Stimulated activated naive CD4-positive, alpha-beta T cell (primary cell): ENCODE data around the gene FCRL4.

ENCODE experiments used
- DNase-seq, 6 experiments: peaks; one replicate each; lab custom pipeline; 2025; lab: John Stamatoyannopoulos, UW

FCRL4 gene

DNA sequence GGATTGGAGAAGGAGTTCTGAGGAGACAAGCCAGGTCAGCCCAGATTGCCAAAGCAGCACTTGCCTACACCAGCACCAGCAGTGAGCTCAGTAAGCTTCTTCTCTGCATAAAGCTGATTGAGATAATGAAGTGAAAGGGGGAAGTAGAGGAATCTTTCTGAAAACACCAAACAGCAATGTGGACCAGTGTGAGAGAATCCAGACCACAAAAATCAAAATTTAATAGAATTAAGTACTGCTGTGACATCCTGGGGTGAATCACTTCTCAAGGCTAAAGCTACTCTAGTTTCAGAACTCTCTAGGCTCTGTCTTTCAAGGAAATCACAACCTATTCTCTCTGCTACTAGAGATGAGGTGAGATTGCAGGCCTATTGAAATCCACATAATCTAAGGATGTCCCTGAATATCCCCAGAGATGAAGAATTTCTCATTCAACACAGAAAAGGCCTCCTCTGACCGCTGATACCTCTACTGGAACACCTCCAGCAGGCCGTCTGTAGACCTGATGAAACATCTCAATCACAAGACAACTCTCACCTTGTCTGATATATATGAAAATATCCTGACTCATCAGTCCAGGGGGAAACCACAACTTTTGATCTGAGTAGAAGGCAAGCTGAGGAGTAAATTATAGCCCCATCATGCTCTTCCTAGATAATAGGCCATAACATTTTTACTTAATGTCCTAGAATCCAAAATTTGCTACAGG is at the start of gene FCRL4:
Gene FCRL4, minus strand, starts transcription at position 127 of the 709 bp plus-strand sequence. CDS start 141 bp downstream, outside the sequence.
- no peak for DNase-seq

DNA sequence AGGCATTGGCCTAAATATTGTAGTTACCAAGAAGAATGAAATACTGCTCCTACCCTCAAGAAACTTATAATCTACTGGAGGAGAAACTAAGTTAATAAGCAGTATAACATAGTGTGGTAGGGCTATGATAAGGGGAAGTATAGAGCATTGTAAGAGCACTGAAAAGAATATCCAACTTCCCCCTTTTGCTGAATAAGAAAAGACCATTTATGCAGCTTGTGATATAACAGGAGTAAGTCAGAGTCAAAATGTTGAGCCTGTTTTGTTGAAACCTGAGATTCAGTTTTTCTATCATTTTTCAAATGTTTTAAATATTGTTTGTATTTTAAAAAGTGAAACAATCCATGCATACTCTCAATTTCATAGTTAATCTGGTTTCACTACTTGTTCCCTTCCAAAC is 48.3 kb upstream of the FCRL4 start:
- DNase-seq, result no peak

DNA sequence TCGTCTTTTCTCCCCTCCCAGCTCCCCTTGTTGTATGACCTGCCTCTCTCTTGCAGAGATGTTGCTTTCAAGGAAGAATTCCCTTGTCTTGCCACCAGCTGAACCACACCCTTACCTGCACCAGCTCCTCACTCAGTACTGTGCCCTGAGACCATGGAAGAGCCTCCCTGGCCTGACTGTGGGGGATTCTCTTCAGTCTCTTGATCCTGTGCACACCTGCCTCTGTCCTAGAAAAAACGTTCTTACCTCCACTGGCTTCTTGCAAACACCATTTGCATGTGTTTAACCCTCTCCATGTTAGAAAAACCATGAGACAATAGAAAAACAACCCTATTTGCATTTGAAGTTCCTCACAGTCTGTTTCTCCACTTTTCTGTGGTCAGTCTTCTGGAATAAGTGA is 43.3 kb upstream of the FCRL4 start:
- DNase-seq, result no peak

DNA sequence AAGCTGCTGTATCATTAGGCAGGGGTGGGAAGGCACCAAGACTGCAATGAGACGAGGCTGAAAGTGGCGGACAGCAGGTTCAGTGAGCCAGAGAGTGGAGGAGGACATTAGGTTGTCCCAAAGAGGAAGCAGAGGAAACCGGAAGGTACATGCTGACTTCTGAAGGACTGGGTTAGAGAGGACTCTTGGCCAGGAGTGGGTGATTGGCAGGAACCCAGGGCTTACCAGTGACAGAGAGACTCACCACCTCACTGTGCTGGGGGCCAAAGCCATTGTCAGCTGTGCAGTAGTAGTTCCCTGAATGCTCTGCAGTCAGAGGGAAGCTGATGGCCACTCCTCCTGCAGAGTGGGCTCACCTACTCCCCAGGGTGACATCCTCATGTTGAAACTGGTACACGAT is 41.9 kb upstream of the FCRL4 start:
- DNase-seq, result no peak

DNA sequence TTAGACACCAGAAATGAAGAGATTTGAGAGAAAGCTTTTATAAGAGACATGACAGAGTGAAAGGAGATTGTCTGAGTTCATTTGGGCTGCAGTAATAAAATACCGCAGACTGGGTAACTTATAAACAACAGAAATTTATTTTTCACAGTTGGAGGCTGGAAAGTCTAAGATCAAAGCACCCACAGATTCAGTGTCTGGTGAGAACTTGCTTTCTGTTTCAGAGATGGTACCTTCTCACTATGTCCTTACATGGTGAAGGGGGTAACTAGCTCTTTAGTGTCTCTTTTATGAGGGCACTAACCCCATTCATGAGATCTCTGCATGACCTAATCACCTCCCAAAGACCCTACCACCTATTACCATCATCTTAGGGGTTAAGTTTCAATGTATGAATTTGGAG is 30.9 kb upstream of the FCRL4 start:
- DNase-seq, result no peak

DNA sequence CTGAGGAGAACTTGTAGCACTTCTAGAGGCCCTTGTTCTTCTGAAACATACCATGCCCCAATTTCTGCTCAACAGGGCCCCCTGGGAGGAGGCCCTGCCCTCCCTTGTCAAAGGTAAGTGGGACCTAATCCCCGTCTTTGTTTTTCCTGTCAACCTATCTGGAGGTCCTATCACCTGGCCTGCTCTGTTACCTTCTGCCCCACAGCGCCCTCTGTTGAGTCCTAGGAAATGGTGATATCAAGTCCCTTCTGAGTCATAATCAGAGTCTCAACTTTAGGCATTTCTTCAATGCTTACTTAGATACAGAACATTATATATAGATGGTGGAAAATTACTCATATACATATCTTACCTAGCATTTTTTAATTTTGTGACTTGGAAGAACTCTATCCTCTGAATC is 28.2 kb upstream of the FCRL4 start:
- DNase-seq, result no peak

DNA sequence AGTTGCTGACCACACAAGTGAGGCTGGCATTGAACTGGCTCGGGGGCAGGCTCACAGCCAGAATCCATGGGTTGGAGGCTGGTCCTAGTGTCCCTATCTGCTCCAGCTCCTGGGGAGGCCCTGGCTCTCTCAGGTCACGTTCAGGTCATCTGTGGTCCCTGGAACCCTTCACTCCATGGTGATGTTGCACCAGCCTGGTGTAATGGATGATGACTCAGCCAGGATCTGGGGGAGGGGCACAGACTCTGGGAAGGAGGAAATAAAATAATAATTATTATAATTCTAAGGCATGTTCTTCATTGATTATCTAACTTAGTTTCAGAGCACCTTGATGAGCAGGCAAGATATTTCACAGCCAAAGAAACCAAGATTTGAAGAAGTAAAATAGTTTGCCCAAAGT is 26.6 kb upstream of the FCRL4 start:
- DNase-seq, result no peak

DNA sequence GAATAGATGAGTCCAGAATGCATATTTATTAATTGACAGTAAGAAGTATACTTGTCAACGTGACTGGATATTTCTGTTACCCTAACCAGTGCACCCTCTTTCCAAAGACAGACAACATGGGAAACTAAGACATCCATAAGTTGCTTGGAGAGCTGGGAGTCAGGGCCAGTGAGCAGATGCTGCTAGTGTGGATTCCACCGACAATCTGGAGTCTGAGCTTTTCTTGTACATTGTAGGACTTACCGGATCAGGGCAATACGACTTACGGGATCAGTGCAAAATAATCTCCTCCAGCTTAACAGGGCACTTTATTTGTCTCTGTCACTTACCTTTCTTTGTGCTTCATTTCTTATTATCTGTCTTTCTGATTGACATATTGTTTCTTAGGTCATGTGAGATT is 24.6 kb upstream of the FCRL4 start:
- no peak for DNase-seq

DNA sequence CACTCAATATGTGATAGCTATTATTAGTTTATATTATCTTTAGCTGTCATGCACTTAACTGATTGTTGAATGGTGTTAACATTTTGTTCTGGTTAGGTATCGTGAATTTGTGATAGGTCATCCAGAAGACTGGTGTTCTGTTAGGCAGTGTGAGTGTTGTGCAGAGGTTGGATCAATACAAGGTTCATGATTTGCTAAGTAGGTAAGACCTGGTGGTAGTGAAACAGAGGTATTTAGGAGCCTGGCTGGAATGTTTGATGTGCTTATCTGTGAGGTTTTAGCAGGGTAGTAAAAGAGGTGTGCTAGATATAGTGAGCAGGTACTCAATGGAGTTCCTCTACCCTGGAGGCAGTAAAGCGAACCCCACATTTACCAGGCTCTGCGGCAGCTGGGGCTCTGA is 20.3 kb upstream of the FCRL4 start:
- no peak for DNase-seq

DNA sequence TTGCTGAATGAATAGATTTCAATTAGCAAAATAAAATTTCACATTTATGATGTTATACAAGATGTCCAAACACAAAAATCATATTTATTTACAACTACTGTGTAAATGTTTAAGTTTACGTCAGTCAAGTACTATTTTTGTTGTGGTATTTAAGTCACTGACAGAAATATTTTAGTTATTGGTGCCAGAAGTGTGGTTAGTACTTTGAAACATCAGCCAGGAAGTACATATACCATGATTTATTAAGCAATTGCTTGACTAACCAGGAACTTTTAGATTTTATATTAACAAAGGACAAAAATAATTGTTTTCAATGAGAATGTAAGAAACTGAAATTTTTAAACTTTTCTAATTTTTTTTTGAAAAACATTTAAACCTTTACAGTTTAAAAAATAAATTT is 2.4 kb upstream of the FCRL4 start:
- no peak for DNase-seq

DNA sequence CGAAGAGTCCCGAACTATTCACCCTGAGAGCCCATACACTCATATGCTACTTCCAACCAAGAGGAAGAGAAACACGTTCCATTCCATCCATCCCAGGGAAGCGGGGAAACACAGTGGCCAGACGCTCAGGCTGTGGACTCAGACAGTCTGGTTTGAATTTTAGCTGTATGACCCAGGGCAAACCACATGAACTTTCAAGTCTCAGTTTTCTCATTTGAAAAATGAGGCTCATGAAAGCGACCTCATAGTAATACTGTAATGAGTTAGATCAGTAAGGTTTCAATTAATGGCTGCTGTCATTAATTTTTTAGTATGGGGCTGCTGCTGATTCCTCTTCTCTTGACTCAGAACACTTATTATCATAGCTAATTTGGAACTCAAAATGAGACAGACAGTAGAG is 1.5 kb downstream of the FCRL4 start:
- no peak for DNase-seq

DNA sequence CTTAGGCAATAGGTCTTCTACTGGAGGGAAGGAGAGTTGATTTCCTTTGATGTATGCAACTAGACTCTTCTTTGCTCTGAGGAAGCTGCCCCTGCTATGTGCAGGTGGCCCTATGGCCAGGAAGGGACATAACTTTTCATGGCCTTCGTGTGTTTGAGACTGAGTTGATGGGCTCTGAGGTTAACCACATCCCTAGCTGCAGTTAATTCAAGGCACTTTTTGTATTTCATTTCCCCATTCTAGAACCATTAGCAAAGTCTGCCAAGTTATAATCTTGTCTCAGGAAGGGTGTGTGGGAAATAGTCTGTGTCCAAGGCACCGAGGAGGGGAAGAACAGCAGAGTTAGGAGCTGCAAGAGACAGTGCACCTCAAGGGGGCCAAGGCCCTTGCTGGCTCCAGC is 2.5 kb downstream of the FCRL4 start:
- no peak for DNase-seq

DNA sequence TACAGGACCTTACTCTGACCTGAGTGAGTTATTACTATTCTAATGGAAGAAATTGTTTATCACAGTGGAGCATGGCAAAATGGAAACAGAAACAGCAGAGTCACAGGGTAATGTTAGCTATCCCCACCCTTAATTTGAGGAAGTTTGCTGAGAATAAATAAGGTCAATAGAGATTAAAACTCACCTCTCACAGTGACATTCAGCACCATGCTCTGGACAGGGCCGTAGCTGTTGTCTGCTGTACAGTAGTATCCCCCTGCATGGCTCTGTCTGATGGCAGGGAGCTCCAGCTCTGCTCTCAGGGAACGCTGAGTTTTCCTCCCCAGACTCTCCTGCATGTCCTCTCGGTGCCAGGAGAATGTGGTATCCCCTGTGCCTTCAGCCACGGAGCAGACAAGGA is 11.9 kb downstream of the FCRL4 start:
- no peak for DNase-seq

DNA sequence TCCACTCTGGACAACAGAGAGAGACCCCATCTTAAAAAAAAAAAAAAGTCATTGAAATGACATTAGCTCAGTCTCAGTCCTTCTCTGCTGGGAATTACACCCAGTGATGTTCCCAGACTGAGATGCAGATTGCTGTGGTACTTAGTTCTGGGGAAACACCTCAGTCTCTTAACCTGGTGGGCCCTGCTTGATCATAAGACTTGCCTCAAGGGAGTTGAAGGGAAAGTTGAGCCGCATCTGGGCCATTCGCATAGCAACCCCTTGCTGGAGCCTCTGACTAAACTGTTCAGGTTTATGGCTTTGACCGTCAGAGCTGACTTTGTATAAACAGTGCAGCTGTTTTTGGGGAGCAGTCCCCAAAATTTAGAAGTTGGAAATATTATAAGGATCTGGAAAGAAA is 13.4 kb downstream of the FCRL4 start:
- no peak for DNase-seq

DNA sequence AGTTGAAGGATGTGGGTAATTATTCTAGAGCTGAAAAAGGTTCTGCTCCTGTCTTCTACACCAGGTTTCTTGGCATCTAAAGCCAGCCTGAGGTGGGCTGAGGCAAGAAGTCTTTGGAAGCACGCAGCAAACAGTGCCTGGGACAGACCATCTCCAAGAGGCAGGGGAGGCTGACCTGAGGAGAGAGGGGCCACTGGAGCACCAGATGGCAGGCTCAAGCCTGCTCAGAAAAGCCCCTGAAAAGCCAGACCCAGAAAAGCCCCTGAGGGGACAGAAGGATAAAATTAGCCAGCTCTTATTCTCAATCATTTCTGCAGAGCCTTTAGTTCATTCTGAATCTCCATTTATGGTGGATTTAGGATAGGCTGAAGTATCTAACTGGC is 17.1 kb downstream of the FCRL4 start:
- no peak for DNase-seq

DNA sequence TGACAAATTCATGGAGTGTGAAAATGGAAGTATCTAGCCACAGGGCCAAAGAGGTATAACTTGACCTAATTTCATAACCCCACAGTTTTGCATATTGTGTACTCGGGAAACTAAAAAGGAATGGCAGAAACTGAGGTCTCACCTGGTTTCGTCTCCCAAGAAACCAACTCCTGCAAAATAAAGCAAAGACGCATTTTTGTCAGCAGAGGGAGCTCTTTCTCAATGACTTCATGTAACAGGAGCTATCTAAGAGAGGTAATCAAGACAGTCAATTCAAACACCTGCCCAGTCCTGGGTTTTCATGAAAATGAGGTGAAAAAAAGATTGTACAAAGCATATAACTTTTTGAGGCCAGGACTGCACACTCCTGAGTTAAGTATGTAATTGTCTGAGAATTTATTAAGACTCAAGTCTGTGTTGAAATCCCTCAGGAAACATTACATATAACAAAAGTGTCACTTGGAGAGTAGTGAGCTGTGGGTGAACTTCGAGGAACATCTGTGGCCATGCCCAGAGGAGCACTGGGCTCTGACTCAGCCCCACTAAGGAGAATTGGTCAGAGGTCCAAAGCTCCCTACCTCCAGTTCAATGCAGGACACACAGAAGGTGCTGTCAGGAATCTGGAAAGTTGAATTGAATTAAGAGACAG is 17.6 kb downstream of the FCRL4 start:
- DNase-seq, result peak in 2 of 6 experiments; percentile 1 to 26

DNA sequence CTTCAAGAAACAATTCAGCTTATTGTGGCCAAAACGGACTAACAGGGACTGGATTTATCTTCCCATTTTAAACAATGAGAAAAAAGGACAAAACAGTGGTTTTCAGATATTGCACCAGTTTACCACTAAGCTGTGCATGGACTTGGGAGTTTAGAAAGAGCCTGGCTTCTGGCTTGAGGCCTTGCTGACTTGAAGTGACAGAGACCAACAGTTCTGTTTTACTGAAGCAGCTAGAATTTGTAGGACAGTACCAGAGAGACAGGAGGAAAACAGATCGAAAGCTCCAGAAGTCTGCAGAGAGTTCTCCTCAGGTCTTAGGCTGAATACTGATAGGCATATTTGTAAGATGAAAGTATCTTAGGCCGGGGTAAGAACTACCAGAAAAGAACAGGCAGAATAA is 20.5 kb downstream of the FCRL4 start:
- no peak for DNase-seq

DNA sequence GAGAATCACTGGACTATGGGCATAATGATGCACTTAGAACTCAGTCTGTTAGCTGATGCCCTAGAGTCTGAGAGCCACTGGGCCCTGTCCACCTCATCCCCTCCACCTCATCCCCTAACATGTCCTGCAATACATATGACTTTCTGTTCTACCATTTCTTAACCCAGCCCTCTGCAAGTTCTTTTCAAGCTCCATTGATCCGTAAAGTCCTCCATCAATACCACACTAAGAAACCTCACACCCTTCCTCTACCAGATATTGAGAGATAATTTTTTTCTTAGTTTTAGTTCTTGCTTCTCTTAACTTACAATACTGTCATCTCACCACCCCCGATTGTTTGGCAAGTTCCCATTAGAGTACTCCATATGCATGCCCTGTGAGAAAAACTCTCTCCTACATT is 22.1 kb downstream of the FCRL4 start:
- no peak for DNase-seq

DNA sequence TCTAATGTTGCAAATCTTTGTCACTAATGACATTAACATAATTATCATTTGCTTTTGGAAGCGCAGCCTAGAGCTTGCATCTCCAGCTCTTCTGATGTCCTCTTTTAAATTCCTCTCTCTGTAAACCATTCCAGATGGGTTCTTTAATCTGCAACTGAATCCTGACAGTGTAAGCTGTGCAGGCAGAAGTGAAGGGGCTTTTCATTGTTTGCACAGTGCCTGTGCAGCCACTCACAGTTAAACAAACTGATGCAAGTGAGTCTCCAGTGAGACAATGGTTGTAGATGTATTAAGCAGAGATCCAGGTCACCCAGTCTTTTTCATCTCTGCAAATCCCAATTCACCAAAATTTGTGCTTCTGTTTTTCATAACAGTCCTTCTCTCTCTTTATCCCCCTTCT is 23.0 kb downstream of the FCRL4 start:
- DNase-seq, result no peak

DNA sequence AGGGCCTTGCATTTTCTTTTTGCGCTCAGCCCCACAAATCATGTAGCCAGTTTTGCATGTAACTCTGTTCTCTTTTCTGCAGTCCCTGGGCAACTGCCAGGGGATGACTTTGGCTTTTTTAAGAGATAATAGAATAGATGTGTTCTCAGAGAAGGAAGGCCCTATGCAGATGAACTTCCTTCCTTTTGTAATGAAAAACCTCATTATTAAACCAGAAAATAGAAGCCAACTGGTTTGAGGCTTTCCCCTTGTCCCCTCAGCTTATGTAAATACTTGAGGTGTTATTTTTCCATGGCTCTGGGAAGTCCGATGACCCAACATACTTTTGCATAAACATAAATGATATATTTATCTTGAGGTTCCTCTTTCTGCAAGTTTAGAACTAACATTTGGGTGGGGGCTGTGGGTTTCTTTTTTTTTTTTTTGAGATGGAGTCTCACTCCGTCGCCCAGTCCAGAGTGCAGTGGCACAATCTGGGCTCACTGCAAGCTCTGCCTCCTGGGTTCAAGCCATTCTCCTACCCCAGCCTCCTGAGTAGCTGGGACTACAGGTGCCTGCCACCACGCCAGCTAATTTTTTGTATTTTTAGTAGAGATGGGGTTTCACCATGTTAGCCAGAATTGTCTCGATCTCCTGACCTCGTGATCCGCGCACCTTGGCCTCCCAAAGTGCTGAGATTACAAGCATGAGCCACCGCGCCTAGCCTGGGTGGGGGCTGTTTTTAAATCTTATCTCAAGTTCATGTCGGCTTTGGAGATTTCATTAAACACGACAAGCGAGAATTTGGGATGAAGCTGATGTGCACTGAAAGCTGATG is 31.2 kb downstream of the FCRL4 start:
- DNase-seq, result no peak

DNA sequence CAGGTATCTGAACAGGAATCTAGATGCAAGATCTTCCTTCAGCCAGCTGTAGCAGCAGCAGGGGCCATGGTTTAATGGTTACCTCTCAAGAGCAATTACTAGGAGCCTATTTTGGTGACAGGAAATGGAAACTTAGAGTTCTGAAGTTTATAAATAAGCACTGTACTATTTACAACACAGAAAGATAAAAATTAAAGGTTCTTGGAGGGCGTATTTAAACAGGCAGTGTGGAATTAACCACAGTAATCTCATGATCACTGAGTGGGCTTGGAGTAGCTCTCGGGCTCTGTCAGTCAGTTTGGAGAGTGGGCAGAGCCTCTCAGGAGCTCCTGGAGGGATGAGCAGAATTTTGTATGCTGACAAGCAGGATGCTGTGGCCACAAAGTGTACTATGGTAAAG is 35.4 kb downstream of the FCRL4 start:
- DNase-seq, result no peak

DNA sequence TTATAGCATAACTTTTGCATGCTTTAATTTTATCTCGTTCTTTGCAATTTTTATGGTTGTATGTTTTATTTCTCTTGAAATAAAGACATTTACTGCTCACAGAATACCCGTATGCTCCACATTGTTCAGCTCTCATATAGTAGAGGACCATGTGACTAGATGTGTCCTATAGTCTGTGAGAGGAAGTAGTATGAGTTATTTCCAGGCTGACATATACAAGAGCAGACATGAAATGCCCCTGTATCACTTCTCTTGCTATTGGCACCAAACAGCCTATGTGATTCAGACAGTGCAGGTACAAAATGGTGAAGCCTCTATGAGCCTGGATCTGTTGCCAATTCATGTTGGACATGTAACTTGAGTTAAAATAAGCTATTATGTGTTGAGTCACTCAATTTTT is 39.8 kb downstream of the FCRL4 start:
- no peak for DNase-seq
